Neural progenitor cell (in vitro differentiated cells): ENCODE data around the gene NTN5. TPM values are rescaled to one million over a fixed set of nuclear protein-coding genes. Genes with fewer than 3 reads are reported as not detected.

Experiments
- DNase-seq: peaks from one replicate; pipeline ENCODE4 v3.0.0-alpha.2; 2016; ENCODE audit warnings: low spot score
- H2AFZ ChIP-seq: fragments of 200-600 bp; sonication (generic); replicated peaks from 2 replicates; pipeline ENCODE4 v1.6.1; 2016; ENCODE audit warnings: antibody characterized with exemption
- H3F3A ChIP-seq: fragments of 200-600 bp; sonication (generic); 2 replicates; pipeline ENCODE4 v1.6.1; 2016; ENCODE audit warnings: antibody characterized with exemption, low read depth
- H3K27ac ChIP-seq: fragments of 200-600 bp; sonication (generic); 2 replicates; pipeline ENCODE4 v1.5.1; 2016; ENCODE audit warnings: mild to moderate bottlenecking
- H3K27me3 ChIP-seq: fragments of 200-600 bp; sonication (generic); 2 replicates; pipeline ENCODE4 v1.6.1; 2016; ENCODE audit warnings: mild to moderate bottlenecking, moderate library complexity
- H3K36me3 ChIP-seq: fragments of 200-600 bp; sonication (generic); 2 replicates; pipeline ENCODE4 v1.5.1; 2016
- H3K4me1 ChIP-seq: fragments of 200-600 bp; sonication (generic); 2 replicates; pipeline ENCODE4 v1.6.1; 2016; ENCODE audit warnings: mixed run types
- H3K4me2 ChIP-seq: fragments of 200-600 bp; sonication (generic); 2 replicates; pipeline ENCODE4 v1.6.1; 2016
- H3K4me3 ChIP-seq: fragments of 200-600 bp; sonication (generic); 2 replicates; pipeline ENCODE4 v1.5.1; 2016
- H3K79me2 ChIP-seq: fragments of 200-600 bp; sonication (generic); 2 replicates; pipeline ENCODE4 v1.6.1; 2016; ENCODE audit warnings: low read depth
- H3K9ac ChIP-seq: fragments of 200-600 bp; sonication (generic); 2 replicates; pipeline ENCODE4 v1.6.1; 2016
- H3K9me3 ChIP-seq: fragments of 200-600 bp; sonication (generic); 2 replicates; pipeline ENCODE4 v1.5.1; 2016; ENCODE audit warnings: low read depth
- H4K20me1 ChIP-seq: fragments of 200-600 bp; sonication (generic); 2 replicates; pipeline ENCODE4 v1.6.1; 2016; ENCODE audit warnings: low read depth
- H3K27ac Mint-ChIP-seq: 3 replicates; pipeline ENCODE4 v1.8.0; 2021; ENCODE audit warnings: mixed read lengths
- H3K27me3 Mint-ChIP-seq: 2 replicates; pipeline ENCODE4 v1.8.0; 2022; ENCODE audit warnings: low read depth, mild to moderate bottlenecking, inconsistent platforms, moderate library complexity, mixed read lengths; ENCODE audit not compliant: insufficient read depth
- H3K36me3 Mint-ChIP-seq: 3 replicates; pipeline ENCODE4 v1.8.0; 2021; ENCODE audit warnings: mixed read lengths
- H3K4me1 Mint-ChIP-seq: 3 replicates; pipeline ENCODE4 v1.8.0; 2021; ENCODE audit warnings: mixed read lengths
- H3K4me3 Mint-ChIP-seq: 3 replicates; pipeline ENCODE4 v1.8.0; 2021; ENCODE audit warnings: mild to moderate bottlenecking, moderate library complexity, mixed read lengths
- H3K9me3 Mint-ChIP-seq: 3 replicates; pipeline ENCODE4 v1.8.0; 2020; ENCODE audit warnings: mixed read lengths
- EZH2 ChIP-seq: fragments of 200-600 bp; sonication (generic); IDR thresholded peaks from 2 replicates; pipeline ENCODE4 v1.6.1; 2017; ENCODE audit warnings: antibody characterized with exemption, mild to moderate bottlenecking, moderate library complexity
- EZH2phosphoT487 ChIP-seq: fragments of 200-600 bp; sonication (generic); IDR thresholded peaks from 2 replicates; pipeline ENCODE4 v1.6.1; 2017; ENCODE audit warnings: antibody characterized with exemption
- total RNA-seq: library from RNA; depleted of rRNA; stranded (reverse); fragments of >200 nt; gene quantifications from 2 replicates; pipeline ENCODE4 v1.2.3, GENCODE V29; 2015; ENCODE audit warnings: low replicate concordance
- TF ChIP-seq, protein P1 (sequence below): fragments of 200-600 bp; sonication (generic); IDR thresholded peaks from 2 replicates; pipeline ENCODE4 v1.5.1; 2017; ENCODE audit warnings: antibody characterized with exemption, mild to moderate bottlenecking

The NTN5 gene
- total RNA-seq, 1 donor from 2014 or later = not detected

DNA sequence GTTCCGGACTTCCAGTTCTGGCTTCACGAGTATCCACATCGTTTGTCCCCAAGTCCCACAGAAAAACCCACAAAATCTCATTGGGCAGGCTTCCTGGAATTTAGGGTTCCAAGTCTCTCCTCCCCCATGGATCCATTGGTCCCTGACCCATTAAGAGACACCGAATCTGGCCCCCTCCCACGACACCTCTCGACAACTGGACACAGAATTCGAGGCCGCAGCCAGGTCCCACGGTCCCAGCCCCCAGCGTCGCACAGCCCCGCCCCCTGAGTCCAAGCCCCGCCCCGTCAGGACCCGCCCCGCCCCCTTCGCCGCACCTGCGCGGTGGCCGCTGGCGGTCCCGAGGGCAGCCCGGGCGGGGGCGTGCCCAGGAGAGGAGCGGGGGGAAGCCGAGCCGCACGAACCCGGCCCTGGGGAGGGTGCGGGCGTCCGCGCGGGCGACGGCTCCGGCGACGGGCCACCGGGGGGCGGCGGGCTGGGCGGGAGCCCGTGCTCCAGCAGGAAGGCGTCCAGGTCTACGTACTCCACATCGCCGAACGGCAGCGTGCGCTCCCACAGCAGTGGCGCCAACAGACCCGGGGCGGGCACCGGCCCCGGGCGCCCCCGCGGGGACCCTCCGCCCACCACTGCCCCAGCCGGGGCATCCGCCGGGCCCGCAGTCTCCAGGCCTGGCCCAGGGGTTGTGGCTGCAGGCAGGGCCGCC, 37.4 kb downstream of the NTN5 start:
- H4K20me1 ChIP-seq = peaks cover 30% of the 10 kb centered on the region
- peaks cover 64% of the 10 kb centered on the region for H3F3A ChIP-seq
- peaks cover 10% of the 10 kb centered on the region for H3K79me2 ChIP-seq
- Mint-ChIP-seq H3K9me3 (no peaks in the 10 kb centered on the region), H3K4me1 (peaks cover 68% of the 10 kb centered on the region), H3K36me3 (peaks cover 8% of the 10 kb centered on the region), H3K27me3 (peaks cover 8% of the 10 kb centered on the region), H3K27ac (no peak overlapping the region), H3K4me3 (peak overlapping the region; percentile 90)
- H3K4me1 ChIP-seq = peaks cover 25% of the 10 kb centered on the region
- peak; percentile 90 for DNase-seq
- peak overlapping the region; percentile 87 for H3K4me3 ChIP-seq
- no peaks in the 10 kb centered on the region for H3K36me3 ChIP-seq
- H3K27ac ChIP-seq = no peak overlapping the region
- H3K9me3 ChIP-seq = no peaks in the 10 kb centered on the region
- no peak for TF ChIP-seq EZH2
- TF ChIP-seq, protein P1, sequence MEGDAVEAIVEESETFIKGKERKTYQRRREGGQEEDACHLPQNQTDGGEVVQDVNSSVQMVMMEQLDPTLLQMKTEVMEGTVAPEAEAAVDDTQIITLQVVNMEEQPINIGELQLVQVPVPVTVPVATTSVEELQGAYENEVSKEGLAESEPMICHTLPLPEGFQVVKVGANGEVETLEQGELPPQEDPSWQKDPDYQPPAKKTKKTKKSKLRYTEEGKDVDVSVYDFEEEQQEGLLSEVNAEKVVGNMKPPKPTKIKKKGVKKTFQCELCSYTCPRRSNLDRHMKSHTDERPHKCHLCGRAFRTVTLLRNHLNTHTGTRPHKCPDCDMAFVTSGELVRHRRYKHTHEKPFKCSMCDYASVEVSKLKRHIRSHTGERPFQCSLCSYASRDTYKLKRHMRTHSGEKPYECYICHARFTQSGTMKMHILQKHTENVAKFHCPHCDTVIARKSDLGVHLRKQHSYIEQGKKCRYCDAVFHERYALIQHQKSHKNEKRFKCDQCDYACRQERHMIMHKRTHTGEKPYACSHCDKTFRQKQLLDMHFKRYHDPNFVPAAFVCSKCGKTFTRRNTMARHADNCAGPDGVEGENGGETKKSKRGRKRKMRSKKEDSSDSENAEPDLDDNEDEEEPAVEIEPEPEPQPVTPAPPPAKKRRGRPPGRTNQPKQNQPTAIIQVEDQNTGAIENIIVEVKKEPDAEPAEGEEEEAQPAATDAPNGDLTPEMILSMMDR = no peak
- no peak for TF ChIP-seq EZH2phosphoT487
- H2AFZ ChIP-seq = no peak overlapping the region
- H3K4me2 ChIP-seq = peak overlapping the region; percentile 98
- peak overlapping the region; percentile 40 for H3K9ac ChIP-seq
- no peaks in the 10 kb centered on the region for H3K27me3 ChIP-seq

DNA sequence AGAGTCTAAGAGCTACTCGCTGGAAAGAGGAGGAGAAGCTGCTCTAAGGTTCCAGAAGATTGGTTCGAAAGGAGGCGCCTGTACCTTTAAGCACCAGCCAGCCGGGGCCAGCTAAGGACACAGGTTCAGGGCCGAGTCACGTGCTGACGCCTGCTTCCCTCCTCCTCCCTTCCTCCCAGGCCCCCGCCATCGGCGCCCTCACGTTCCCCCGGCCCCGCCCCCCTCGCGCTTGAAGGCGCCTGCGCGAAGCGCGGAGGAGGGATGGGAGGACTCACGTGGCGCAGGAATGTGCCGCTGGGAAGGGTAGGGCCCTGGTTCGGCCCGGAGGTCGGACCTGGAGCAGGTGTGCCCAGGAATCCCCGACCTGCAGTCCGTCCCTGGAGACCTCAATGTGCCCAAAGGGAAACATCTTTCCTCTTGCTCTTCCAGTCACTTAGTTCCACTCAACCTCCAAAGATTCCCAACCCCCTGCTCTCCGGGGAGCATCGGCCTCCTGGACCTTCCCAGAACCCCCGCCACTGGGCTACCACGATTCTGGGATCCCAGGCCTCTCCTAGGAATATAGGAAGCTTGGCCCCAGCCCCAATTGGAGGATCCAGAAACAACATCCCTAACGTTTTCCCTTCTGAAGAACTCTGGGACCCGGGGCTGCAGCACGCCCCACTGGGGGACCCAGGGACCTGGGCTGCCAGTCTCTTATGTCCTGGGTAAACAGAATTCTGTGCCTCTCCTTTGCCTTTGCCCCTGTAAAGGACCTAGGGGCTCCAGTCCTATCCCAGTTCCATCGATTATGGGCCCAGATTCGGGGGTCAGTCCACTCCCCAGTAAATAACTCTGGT, 38.2 kb downstream of the NTN5 start:
- H3K4me3 ChIP-seq = peak overlapping the region; percentile 87

DNA sequence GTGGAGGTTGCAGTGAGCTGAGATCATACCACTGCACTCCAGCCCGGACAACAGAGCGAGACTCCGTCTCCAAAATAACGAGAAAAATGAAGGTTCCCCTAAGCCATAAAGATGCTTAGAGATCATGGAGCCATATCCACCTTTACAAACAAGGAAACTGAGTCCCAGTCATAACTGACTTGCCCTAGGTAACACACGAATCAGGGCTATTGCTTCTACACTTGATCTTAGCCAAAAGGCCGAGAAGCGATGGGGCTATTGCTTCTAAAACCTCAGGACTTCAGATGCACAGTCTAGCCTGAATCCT, 38.8 kb downstream of the NTN5 start:
- peaks cover 8% of the 10 kb centered on the region for H3K27me3 Mint-ChIP-seq
- no peak overlapping the region for H2AFZ ChIP-seq
- H3K9ac ChIP-seq = no peak overlapping the region

More for the DNA sequence above, 38.2 kb downstream of the NTN5 start:
- Histone ChIP-seq H3F3A (peaks cover 68% of the 10 kb centered on the region), H3K36me3 (no peaks in the 10 kb centered on the region), H4K20me1 (peaks cover 31% of the 10 kb centered on the region), H3K27ac (no peak overlapping the region), H3K9ac (no peak overlapping the region), H3K79me2 (peaks cover 10% of the 10 kb centered on the region), H3K9me3 (no peaks in the 10 kb centered on the region), H2AFZ (no peak overlapping the region), H3K27me3 (no peaks in the 10 kb centered on the region), H3K4me1 (peaks cover 28% of the 10 kb centered on the region), H3K4me2 (peak overlapping the region; percentile 98)
- Mint-ChIP-seq H3K36me3 (peaks cover 9% of the 10 kb centered on the region), H3K4me3 (peak overlapping the region; percentile 88), H3K27me3 (peaks cover 8% of the 10 kb centered on the region), H3K9me3 (no peaks in the 10 kb centered on the region), H3K4me1 (peaks cover 71% of the 10 kb centered on the region), H3K27ac (peak overlapping the region; percentile 69)
- DNase-seq = peak; percentile 96
- TF ChIP-seq EZH2 (no peak), EZH2phosphoT487 (no peak)
- TF ChIP-seq, protein P1 = no peak

More for the DNA sequence above, 38.8 kb downstream of the NTN5 start:
- Histone ChIP-seq H3K9me3 (no peaks in the 10 kb centered on the region), H3K27me3 (no peaks in the 10 kb centered on the region), H3K4me3 (peak overlapping the region; percentile 23), H4K20me1 (peaks cover 35% of the 10 kb centered on the region), H3K36me3 (no peaks in the 10 kb centered on the region), H3K4me1 (peaks cover 28% of the 10 kb centered on the region), H3K27ac (no peak overlapping the region), H3K4me2 (peak overlapping the region; percentile 98), H3F3A (peaks cover 69% of the 10 kb centered on the region), H3K79me2 (peaks cover 10% of the 10 kb centered on the region)
- Mint-ChIP-seq H3K9me3 (no peaks in the 10 kb centered on the region), H3K4me1 (peaks cover 68% of the 10 kb centered on the region), H3K27ac (no peak overlapping the region), H3K4me3 (peak overlapping the region; percentile 88), H3K36me3 (peaks cover 7% of the 10 kb centered on the region)
- TF ChIP-seq EZH2 (no peak), EZH2phosphoT487 (no peak)
- TF ChIP-seq, protein P1 = no peak
- no peak for DNase-seq
